ENCODE results near the gene FBN1. TPM values are rescaled to one million over a fixed set of nuclear protein-coding genes. Genes with fewer than 3 reads are reported as not detected.

FBN1 gene
- total and polyA plus RNA-seq, 2 donors (not counting 3 experiments of a cell fraction or from before 2014, with no cell fraction given) = 107 to 111 TPM

DNA sequence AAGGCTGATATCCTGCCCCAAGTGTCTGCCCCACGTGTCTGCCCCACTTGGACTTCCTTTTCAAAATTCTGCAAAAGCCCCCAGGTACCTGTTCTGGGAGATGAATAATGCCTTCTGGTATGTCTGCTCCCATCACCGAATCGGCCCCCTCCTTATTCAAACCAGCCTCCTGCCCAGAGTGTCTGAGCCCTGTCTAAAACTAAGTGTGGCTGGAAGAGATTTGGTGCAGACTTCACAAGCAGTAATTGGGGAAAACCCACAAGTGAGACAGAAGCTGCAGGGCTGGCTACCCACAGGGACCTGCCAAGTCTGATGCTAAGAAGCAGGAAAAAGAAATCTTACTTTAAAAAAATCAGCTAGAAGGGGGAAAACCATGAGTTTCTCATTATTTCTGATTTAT is 229.2 kb downstream of the FBN1 start:
- DNase-seq (ENCODE audit: low read depth, low spot score) (no peak), FAIRE-seq (no peak)
- dilution Hi-C loops (cut with MboI; ENCODE audit: extremely low pct_ligation_motif_present, low sequenced_read_pairs) = no loop called here
- CTCF ChIA-PET = interaction anchor here (1.9 kb wide), 1 partner anchor 58 kb away, joined by 8 read pairs; no protein-coding TSS in a partner anchor
- Histone ChIP-seq H3K9me3 (replicated peaks; ENCODE audit: control insufficient read depth, insufficient read depth, low read length) (no peaks in the 10 kb centered on the region), H3K36me3 (ENCODE audit: control insufficient read depth in 2 of 2, extremely low read depth in 1 of 2, insufficient read depth in 2 of 2, low read length in 2 of 2) (peaks cover 4 to 21% of the 10 kb centered on the region in 2 experiments), H2AFZ (ENCODE audit: low read depth, low read length) (no peak overlapping the region), H3K4me2 (ENCODE audit: insufficient read depth, low read length) (no peak overlapping the region), H4K20me1 (replicated peaks; ENCODE audit: control insufficient read depth, extremely low read depth, insufficient read depth, low read length) (no peaks in the 10 kb centered on the region), H3K27ac (ENCODE audit: insufficient read depth, low read depth, low read length) (no peak overlapping the region), H3K4me1 (ENCODE audit: control insufficient read depth, extremely low read depth, insufficient read depth, low read length) (peaks cover 6% of the 10 kb centered on the region), H3K9ac (replicated peaks; ENCODE audit: extremely low read depth, insufficient read depth, low read length) (no peak overlapping the region), H3K9me1 (replicated peaks; ENCODE audit: control insufficient read depth, extremely low read depth, insufficient read depth, low read length) (no peaks in the 10 kb centered on the region), H3K79me2 (ENCODE audit: control insufficient read depth, insufficient read depth, low read length) (no peaks in the 10 kb centered on the region), H3K27me3 (ENCODE audit: control insufficient read depth in 2 of 2, insufficient read depth in 2 of 2, low read length in 2 of 2) (no peaks in the 10 kb centered on the region), H3K4me3 (replicated peaks in 1 of 3; ENCODE audit: insufficient read depth in 1 of 3, low read depth in 1 of 3, low read length in 3 of 3) (no peak overlapping the region)
- POLR2A ChIA-PET = interaction anchor here (1.0 kb wide), 1 partner anchor 10 kb away, joined by 4 read pairs; no protein-coding TSS in a partner anchor
- TF ChIP-seq GATA2 (IDR thresholded peaks at IDR 0.05; ENCODE audit: insufficient read depth, insufficient read length, low read depth, low read length) (no peak), POLR2A (IDR thresholded peaks at IDR 0.05; ENCODE audit: low read depth, low read length) (no peak), POLR2AphosphoS5 (IDR thresholded peaks at IDR 0.05; ENCODE audit: insufficient read depth, low read depth, low read length) (no peak), JUN (IDR thresholded peaks at IDR 0.05; ENCODE audit: borderline replicate concordance, insufficient read depth, insufficient read length, low read depth) (no peak), MYC (IDR thresholded peaks at IDR 0.05; ENCODE audit: low read depth, low read length) (no peak), FOS (IDR thresholded peaks at IDR 0.05; ENCODE audit: borderline replicate concordance, insufficient read depth, low read length) (no peak), EZH2 (IDR thresholded peaks at IDR 0.05; ENCODE audit: borderline replicate concordance, low read depth, low read length, severe bottlenecking) (no peak)
- TF ChIP-seq, protein P1, sequence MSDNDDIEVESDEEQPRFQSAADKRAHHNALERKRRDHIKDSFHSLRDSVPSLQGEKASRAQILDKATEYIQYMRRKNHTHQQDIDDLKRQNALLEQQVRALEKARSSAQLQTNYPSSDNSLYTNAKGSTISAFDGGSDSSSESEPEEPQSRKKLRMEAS (IDR thresholded peaks at IDR 0.05; ENCODE audit: insufficient read depth, insufficient read length) = no peak
- TF ChIP-seq, protein P2, sequence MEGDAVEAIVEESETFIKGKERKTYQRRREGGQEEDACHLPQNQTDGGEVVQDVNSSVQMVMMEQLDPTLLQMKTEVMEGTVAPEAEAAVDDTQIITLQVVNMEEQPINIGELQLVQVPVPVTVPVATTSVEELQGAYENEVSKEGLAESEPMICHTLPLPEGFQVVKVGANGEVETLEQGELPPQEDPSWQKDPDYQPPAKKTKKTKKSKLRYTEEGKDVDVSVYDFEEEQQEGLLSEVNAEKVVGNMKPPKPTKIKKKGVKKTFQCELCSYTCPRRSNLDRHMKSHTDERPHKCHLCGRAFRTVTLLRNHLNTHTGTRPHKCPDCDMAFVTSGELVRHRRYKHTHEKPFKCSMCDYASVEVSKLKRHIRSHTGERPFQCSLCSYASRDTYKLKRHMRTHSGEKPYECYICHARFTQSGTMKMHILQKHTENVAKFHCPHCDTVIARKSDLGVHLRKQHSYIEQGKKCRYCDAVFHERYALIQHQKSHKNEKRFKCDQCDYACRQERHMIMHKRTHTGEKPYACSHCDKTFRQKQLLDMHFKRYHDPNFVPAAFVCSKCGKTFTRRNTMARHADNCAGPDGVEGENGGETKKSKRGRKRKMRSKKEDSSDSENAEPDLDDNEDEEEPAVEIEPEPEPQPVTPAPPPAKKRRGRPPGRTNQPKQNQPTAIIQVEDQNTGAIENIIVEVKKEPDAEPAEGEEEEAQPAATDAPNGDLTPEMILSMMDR (IDR thresholded peaks at IDR 0.05; ENCODE audit: extremely low read depth in 1 of 2, insufficient read depth in 1 of 2, low read depth in 1 of 2, low read length in 2 of 2) = no peak
- BruUV-seq (replicated peaks) = no TSS peak
- intact Hi-C loops (cut with micrococcal nuclease) = no loop called here

All from endothelial cell of umbilical vein (primary cell).